Activated effector memory CD4-positive, alpha-beta T cell treated with Interleukin-2 at 50 U/mL for 16 hours (primary cell): Measurements from ENCODE around the gene ZFYVE27.

Experiments
- DNase-seq: peaks from one replicate; pipeline ENCODE4 v3.0.0-alpha.2; 2020

The ZFYVE27 gene

GRCh38 chr10:97798958-97799610, 62.2 kb downstream of the ZFYVE27 start:
- no peak for DNase-seq

GRCh38 chr10:97800474-97800873, 63.5 kb downstream of the ZFYVE27 start:
- no peak for DNase-seq

GRCh38 chr10:97801422-97801821, 64.5 kb downstream of the ZFYVE27 start:
- DNase-seq: no peak

GRCh38 chr10:97805096-97805884, 68.4 kb downstream of the ZFYVE27 start:
- no peak for DNase-seq

- no peak for DNase-seq
Measured at GRCh38 chr10:97805949-97806348, 69.0 kb downstream of the ZFYVE27 start.

GRCh38 chr10:97810446-97810845, 73.5 kb downstream of the ZFYVE27 start:
- DNase-seq: no peak
